Hematopoietic multipotent progenitor cell treated with erythropoietin and hydrocortisone succinate and interleukin-3 and kit ligand, for 8 days (in vitro differentiated cells): Measurements from ENCODE around the gene FGF4.

ENCODE experiments used
- DNase-seq: peaks from one replicate; pipeline ENCODE4 v3.0.0-alpha.2; 2015

FGF4 gene, protein sequence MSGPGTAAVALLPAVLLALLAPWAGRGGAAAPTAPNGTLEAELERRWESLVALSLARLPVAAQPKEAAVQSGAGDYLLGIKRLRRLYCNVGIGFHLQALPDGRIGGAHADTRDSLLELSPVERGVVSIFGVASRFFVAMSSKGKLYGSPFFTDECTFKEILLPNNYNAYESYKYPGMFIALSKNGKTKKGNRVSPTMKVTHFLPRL

DNA sequence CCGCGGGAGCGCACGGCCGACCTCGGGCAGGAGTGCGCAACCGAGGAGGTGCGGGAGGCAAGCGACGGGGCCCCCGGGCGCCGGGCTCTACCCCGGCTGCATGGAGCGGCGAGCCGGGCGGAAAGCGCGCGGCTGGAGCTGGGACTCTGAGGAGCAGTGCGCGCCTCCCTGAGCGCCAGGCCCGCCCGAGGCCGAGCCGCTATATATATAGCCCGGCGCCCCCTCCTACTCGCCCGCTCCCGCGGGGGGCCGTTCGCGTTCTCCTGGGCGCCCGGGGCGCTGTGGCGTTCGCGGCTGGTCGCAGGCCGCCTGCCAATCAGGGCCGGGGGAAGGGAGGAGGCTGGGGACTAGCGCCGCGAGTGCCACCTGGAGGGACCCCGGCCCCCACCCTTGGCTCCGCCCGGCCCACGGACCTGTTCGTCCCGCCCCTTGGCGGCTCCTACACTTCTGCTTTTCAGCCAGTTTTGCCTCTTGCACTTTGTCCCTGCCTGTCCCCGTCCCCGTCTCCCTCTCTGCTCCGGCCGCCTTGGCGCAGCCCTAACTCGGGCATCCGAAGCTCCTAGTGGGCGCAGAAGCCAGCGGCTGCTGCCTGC, at the start of gene FGF4:
Gene FGF4, minus strand, starts transcription at position 179 of the 593 bp plus-strand sequence. CDS start 257 bp downstream, outside the sequence.
- no peak for DNase-seq

DNA sequence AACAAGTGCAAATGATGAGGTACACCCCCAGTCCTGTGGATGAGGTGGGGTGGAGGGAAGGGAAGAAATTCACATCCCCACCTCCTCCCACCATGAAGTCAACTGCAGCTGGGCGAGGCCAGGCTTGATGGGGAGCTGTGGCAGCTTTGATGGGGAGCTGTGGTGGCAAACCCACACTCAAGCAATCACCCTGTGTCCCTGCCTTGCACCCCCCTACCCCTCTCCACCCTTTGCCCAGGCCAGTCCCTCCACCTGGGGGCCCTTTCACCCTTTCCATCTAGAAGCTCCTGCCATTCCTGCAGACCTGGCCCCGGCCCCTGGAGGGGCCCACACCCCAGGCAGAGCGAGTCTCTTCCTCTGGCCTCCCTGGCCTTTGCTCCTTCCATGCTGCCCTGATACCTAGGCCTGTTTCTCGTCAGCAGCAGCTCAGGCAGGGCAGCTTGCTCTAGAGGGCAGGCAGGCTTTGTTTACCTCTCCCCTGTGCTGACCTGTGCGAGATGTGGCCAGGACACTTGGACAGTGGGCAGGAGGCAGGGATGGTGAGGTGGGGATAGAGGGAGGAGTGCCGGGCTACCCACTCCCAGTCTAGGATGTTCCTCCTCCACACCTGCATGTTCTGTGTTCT, 48.6 kb upstream of the FGF4 start:
- no peak for DNase-seq

DNA sequence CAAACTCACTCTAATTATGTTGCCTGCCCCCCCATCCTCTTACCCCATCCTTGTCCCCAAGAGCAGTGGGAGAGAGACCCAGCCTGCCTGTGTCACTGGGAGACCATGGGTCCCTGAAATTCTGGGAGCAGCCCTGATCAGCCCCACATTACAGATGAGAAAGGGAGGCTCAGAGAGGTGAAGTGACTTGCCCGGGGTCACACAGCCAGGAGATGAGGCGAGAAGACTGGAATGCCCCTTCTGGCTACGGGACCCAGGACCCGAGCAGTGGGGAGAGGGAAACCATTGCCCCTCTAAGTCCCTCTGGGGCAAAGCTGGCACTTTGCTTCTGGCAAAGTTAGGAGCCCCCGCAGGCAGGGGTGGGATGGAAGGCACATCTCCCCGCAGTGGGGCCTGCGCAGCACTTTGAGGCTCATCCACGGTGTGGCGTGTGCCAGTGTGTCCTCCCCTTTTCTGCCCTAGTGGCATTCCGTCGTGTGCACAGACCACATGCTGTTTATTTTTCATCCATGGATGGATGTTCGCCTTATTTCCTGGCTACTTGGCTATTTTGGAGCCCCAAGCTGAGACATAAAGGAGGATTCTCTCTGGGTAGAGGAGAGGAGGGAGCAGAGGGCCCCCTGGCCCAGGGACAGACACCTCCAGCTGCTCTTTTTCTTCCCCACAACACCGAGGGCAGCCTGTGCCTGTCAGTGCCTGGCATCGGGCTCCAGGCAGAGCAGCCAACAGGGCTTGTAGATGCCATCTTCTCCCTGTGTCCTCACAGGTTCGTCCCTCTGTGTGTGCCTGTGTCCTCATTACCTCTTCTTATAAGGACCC, 47.7 kb upstream of the FGF4 start:
- no peak for DNase-seq

DNA sequence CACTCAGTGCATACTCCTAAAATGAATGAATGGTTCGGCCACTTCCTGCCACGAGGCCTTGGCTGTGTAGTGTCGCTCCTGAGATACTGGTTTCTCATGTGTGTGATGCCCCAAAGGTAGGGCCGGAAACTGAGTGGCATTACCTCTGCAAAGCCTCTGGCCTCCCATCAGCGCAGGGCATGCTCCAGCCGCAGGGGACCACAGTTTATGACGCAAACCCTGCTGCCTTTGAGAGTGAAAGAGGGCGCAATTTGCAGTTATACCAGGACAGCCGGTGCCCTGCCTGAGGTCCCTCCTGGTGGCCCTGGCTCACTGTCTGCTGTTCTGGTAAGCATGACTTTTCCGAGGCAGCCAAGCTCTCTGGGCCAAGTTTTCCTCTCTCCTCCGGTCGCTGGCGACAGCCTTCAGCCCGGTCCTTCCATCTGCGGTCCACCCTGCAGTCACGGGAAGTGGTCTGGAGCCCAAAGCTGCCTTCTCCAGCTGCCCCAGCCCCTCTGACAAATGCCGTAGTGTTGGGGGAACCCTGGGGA, 46.4 kb upstream of the FGF4 start:
- DNase-seq, result no peak

DNA sequence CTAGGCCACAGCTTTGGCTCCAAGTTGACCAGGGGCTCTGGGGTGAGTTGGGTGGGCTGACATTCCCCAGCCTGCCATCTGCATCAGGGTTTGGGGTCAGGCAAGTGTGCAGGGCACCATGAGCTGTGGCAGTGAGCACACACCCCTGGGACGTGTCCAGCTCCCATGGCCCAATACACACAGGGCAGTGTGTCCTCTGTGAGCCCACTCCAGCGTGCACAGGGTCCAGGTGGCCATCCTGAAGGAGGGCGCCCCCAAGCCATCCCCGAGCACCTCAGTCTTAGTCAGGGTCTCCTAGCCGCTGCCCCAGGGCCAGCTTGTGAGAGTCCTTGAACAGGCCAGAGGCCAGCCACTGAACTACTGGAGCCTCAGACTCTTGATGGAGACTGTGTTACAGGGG, 45.3 kb upstream of the FGF4 start:
- no peak for DNase-seq

DNA sequence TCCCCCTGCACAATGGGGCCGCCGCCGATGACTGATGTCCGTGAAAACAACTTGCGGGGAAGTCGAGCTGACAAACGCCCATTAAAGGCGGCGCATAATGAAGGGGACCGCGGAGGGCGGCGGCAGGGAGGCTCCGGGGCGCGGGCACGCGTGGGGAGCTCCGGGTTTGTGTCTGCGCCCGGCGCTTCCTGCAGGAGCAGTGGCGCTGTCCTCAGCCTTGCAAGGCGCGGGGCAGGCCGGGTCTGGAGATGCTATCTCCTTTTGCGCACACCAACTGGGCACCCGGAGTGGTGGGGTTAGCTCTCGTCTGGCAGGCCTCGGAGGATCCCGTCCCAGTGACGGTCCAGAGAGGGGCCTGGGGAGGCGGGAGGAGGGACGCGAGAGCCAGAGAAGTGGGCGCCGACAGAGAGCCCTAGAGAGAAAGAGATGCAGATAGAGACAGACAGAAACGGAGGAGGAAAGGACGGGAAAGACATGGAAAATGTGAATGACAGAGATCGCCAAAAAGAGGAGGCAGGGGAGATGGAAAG, 44.5 kb upstream of the FGF4 start:
- DNase-seq, result no peak

DNA sequence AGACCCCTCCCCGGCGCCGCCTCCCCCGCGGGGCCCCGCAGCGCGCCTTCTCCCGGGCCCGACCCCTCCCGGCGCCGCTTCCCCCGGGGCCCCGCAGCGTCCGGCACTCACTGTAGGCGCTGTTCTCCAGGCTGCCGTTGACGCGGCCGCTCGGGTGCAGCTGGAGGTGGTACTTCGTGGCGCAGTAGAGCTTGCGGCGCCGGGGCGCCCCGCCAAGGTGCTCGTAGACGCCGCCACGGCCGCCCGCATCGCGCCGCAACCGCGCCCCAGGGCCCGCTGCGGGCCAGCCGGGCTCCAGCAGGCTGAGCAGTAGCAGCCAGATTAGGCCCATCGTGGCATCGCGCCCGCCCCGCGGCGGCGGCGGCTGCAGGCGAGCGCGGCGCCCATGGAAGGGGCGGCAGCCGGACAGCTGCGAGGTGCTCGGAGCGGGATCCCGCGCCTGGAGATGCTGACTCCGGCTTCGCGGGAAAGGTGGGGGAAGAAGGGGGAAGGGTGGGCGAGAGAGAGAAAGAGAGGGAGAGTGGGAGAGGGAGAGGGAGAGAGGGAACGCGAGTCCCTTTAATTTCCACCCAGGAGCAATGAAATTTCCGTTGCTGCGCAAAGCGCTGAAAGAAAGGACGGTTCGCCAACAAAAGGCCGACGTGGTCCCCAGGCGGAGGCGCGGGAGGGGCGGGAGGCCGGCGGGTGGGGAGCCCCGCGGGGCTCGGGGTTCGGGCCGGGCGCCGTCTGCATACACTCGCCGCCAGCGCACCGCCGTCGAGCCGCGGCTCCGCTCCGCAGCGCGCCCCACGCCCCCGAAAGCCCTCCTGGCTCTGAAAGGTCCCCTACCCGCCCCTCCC, 43.7 kb upstream of the FGF4 start, which contains the start of gene FGF3:
Gene FGF3, minus strand, starts transcription at position 814 of the 839 bp plus-strand sequence. Its CDS starts 483 bp downstream, at position 331.
- DNase-seq, result no peak

DNA sequence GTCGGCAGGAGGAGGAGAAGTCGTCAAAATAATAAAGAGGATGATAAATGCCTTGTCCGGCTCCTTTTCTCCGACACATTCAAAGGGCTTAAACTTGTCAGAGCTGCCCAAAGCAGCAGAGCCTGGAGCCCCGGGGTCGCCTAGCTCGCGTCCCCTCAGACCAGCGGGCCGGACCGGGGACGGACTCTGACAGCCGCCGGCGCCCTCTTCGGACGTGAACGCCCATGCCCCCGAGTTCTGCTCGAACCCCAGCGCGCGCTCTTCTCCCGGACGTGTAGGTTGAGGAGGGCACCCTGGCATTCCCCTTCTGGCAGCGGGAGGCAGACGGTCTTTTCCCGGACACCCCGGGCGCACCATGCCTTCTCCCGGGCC, 43.1 kb upstream of the FGF4 start:
- DNase-seq, result no peak

DNA sequence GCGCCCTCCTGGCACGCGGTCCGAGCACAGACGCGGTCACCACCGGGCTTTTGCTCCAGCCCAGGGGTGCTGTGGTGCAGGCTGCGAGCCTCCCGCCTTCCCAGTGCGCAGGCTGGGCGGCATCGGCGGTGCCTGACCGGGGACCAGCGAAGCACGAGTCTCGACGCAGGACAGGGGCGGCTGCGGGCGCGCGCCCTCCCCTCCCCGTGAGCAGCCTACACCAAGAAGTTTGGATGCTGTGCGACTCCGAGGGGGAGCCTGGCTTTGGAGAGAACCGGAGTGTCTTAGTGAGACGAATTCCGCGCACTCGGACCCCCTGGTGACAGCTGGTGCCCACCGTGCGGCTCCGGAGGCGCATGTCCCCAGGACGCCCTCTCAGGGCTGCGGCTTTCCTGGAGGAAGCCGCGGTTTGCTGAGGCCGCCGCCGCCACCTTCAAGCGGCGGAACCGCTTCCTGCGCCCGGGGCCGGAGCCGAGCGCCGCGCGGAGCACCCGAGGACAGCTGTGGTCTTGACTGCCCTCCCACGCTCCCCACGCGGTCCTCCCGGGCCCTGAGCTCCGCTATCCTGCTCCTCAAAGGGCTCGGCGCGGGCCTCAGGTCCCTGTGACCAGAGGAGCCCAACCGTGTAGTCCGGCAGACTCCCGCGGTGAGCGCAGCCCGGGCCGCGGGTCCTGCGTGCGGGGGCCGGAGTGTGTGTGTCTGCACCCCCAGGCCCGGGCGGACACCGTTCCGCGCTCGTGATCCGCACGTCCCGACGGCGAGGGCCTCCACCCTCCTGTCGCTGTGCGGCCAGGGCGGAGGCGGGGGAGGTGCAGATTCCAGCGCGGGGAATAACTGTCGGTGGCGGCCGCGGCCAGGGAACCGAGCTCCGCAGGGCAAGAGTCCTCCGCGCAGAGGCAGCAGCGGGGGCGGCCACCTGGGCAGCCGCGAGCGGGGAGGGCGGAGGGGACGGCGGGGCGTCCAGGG, 42.4 kb upstream of the FGF4 start:
- no peak for DNase-seq

DNA sequence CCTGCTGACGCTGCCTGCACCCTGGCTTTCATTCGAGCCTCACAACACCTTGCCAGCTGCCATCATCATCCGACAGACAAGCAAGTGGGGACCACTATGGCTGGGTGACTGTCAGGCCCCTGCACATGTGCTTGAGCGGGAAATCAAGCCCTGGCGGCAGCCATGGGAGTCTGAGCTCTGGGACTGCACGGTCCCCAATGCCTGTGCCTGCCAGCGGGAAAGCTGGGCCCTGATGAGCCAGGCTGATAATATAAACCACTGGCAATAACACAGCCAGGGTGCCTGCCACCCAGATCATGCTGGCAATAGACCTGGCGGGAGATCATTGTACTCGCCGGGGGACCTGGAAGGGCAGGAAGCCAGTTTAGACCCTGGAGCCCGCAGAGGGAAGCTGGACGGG, 41.5 kb upstream of the FGF4 start:
- no peak for DNase-seq

DNA sequence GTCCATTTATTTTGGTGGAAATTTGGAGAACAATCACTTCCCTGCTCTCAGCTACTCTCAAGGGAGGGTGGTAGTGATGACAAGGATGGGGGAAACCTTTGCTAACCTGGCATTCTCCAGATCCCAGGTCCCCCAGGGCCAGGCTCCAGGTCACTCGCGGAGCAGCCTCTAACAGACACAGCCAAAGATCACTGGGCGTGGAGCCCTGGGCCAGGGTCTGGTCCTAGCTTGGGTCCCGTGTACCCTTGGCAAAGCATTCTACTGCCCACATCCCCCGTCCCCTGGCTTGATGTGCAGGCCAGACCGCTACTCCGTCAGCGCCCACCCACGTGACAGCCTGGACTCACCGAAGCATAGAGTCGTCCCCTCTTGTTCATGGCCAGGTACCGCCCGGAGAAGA, 40.8 kb upstream of the FGF4 start:
- no peak for DNase-seq

DNA sequence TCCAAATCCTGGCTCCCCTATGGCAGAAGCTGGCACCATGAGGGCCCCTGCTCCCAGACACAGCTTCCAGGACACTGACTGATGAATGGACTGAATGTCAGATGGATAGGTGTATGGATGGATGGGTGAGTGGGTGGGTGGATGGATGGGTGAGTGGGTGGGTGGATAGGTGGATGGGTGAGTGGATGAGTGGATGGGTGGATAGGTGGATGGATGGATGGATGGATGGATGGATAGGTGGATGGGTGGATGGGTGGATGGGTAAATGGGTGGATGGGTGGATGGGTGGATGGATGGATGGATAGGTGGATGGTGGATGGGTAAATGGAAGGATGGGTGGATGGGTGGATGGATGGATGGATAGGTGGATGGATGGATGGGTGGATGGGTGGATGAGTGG, 39.8 kb upstream of the FGF4 start:
- no peak for DNase-seq

DNA sequence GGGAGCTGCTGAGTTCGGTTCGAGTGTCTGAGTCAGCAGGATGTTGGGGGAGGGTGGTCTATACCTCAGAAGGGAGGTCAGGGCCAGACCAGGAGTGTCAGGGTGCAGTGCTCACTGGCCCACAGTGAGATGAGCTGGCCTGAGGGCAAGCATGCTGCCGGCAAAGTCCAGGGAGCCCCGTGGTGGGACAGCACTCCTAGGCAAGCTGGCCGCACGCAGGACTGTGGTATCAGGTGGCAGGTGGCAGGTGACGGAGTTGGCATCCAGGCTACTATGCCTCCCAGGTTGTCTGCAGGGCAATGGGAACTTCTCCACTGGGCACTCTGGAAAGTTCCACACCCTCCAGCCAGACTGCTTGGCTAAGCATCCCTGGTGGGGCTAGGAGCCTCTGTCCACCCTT, 39.3 kb upstream of the FGF4 start:
- DNase-seq, result no peak

DNA sequence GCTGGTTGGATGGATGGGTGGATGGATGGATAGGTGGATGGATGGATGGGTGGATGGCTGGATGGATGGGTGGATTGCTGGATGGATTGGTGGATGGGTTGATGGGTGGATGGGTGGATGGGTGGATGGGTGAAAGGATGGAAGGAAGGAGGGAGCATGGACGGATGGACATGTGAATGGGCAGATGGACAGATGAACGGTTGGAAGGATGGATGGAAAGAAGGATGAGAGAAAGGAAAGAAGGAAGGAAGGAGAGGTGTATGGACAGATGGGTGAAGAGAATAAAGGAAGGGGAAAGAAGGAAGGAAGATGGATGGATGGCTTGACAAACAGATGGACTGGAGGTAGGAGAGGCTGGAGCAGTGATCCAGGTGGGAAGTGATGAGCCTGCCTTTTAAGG, 38.7 kb upstream of the FGF4 start:
- no peak for DNase-seq

DNA sequence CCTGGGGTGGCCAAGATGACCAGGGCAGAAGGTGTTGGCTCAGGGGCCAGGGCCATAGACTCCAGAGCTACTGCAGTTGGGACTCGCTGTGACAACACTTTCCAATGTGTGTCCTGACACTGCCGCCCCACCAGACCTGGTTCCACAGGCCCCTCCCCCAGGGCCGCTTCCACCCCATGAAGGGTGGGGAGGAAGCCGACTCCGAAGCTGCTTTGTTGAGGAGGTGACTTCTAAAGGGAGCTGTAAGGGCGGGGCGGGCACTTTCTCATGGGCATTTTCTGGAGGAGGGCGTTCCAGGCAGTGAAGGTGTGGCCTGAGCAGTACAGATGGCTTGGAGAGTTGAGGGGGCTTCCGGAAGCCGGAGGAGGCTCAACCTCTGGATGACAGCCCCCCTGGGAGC, 37.8 kb upstream of the FGF4 start:
- no peak for DNase-seq

DNA sequence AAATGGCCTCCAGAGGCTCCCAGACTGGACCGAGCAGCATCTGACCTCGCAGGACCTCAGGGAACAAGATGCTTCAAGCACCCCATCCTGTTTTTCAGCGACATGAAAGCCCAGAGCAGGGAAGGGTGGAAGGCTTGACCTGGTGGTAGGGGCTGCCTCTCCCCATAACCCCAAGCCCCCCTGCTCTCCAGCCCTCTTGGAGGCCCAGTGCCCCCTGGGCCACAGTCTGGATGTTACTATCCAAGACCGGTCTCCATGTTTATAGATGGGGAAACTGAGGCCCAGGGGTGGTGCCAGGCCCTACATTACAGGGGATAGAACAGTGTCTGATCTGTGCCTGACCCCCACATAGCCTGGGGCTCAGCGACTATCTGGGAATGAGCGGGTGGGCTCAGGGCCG, 37.1 kb upstream of the FGF4 start:
- no peak for DNase-seq

DNA sequence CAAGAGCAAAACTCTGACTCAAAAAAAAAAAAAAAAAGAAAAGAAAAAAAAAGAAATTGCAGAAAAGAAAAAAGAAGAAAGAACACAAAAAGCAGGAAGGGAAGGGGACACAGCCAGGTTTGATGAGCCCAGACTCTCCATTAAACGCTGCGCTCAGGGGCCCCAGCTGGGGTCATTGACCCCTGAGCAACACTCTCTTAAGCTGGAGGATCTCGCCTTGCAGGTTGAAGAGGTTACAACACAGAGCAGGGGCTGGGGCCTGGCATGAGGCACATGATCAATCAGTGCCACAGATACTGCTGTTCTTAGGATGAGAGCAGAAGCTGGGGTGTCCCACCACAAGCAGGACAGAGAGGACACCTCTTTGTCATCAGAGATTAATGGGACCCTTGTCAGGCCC, 36.3 kb upstream of the FGF4 start:
- no peak for DNase-seq

DNA sequence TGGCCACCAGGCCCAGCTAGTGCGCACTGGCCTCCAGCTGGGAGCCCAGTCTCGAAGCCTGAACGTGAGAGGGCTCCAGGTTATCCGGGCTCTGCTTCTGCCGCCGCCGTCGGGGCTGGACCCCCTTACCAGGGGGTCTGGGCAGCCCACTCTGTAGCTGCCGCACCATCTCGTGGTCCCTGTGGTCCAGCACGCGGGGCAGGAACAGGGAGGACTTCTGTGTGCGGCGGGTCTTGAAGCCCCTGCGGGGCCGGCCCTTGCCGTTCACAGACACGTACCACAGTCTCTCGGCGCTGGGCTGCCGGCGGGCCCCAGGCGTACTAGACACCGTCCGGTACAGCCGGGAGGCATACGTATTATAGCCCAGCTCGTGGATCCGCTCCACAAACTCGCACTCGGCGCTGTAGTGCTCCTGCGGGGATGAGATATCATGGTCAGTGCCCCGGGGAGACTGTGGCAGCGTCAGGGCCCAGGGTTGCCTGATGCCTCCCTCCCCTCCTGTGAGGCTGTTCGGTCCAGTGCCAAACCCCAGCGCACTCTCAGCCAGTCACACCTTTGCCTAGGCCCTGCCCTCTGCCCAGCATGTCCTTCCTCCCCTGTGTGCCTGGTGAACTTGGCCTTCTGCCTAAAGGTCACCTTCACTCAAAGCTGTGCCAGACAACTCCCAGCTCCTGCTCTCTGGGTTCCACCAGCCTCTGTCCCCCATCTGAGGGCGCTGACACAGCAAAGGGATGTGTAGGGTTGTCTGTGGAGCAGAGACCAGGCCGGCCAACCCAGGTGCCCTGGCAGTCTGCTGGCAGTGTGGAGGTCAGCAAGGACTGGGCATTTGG, 35.4 kb upstream of the FGF4 start:
- no peak for DNase-seq

DNA sequence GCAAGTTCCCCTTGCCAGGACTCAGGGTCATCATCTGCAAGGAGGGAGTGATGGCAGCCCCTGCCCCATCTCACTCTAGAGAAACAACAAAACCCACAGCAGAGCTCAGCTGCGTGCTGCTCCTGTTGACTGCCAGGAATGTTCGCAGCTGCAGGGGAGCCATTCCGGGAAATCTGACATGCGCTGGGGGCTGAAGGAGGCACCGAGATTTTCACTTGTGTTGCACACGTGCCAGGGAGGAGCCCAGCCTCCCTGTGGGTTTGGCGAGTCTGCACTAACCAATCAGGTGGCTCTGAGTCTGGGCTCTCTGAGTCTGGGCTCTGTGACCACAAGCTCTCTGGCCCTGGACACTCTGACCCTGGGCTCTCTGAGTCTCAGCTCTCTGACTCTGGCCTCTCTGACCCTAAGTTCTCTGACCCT, 33.5 kb upstream of the FGF4 start:
- no peak for DNase-seq
